ENCODE data around the gene PPP6R1. TPM values are rescaled to one million over a fixed set of nuclear protein-coding genes. Genes with fewer than 3 reads are reported as not detected.
A peak's percentile ranks its signal among the peaks of the same experiment; 100 is the strongest.

PPP6R1 gene
- total RNA-seq, 1 donor from 2014 or later = 63.0 TPM

- peaks cover 18% of the 10 kb centered on the region for H3K4me1 Mint-ChIP-seq (ENCODE audit: unreplicated experiment)
- no peaks in the 10 kb centered on the region for H3K27me3 Mint-ChIP-seq (ENCODE audit: unreplicated experiment)
- H3K9me3 Mint-ChIP-seq (ENCODE audit: unreplicated experiment) = peaks cover 8% of the 10 kb centered on the region
- H3K4me3 Mint-ChIP-seq (ENCODE audit: unreplicated experiment) = no peak overlapping the region
- DNase-seq (ENCODE audit: extremely low spot score, unreplicated experiment) = no peak
- no peak overlapping the region for H3K27ac Mint-ChIP-seq (ENCODE audit: unreplicated experiment)
- TF ChIP-seq CTCF (IDR thresholded peaks at IDR 0.05) = no peak
- H3K36me3 Mint-ChIP-seq (ENCODE audit: unreplicated experiment) = no peaks in the 10 kb centered on the region
These were observed 38.3 kb downstream of the PPP6R1 start for GRCh38 chr19:55220525-55220924.

- Mint-ChIP-seq H3K4me1 (ENCODE audit: unreplicated experiment) (peaks cover 19% of the 10 kb centered on the region), H3K27me3 (ENCODE audit: unreplicated experiment) (no peaks in the 10 kb centered on the region), H3K9me3 (ENCODE audit: unreplicated experiment) (peaks cover 14% of the 10 kb centered on the region), H3K4me3 (ENCODE audit: unreplicated experiment) (peak overlapping the region; percentile 87), H3K27ac (ENCODE audit: unreplicated experiment) (peak overlapping the region; percentile 94), H3K36me3 (ENCODE audit: unreplicated experiment) (no peaks in the 10 kb centered on the region)
- no peak for TF ChIP-seq CTCF (IDR thresholded peaks at IDR 0.05)
- DNase-seq (ENCODE audit: extremely low spot score, unreplicated experiment) = peak; percentile 93
These were observed 42.2 kb downstream of the PPP6R1 start for GRCh38 chr19:55216461-55217198.

GRCh38 chr19:55213547-55213946 is 45.3 kb downstream of the PPP6R1 start:
- H3K27me3 Mint-ChIP-seq (ENCODE audit: unreplicated experiment) = no peaks in the 10 kb centered on the region
- DNase-seq (ENCODE audit: extremely low spot score, unreplicated experiment) = no peak
- H3K27ac Mint-ChIP-seq (ENCODE audit: unreplicated experiment) = no peak overlapping the region
- peaks cover 6% of the 10 kb centered on the region for H3K9me3 Mint-ChIP-seq (ENCODE audit: unreplicated experiment)
- H3K4me3 Mint-ChIP-seq (ENCODE audit: unreplicated experiment) = no peak overlapping the region
- H3K4me1 Mint-ChIP-seq (ENCODE audit: unreplicated experiment) = peaks cover 35% of the 10 kb centered on the region
- H3K36me3 Mint-ChIP-seq (ENCODE audit: unreplicated experiment) = no peaks in the 10 kb centered on the region
- TF ChIP-seq CTCF (IDR thresholded peaks at IDR 0.05) = no peak

- peaks cover 33% of the 10 kb centered on the region for H3K4me1 Mint-ChIP-seq (ENCODE audit: unreplicated experiment)
- H3K9me3 Mint-ChIP-seq (ENCODE audit: unreplicated experiment) = peaks cover 6% of the 10 kb centered on the region
- no peak for DNase-seq (ENCODE audit: extremely low spot score, unreplicated experiment)
- no peaks in the 10 kb centered on the region for H3K27me3 Mint-ChIP-seq (ENCODE audit: unreplicated experiment)
- TF ChIP-seq CTCF (IDR thresholded peaks at IDR 0.05) = peak; percentile 18
- no peak overlapping the region for H3K27ac Mint-ChIP-seq (ENCODE audit: unreplicated experiment)
- no peak overlapping the region for H3K4me3 Mint-ChIP-seq (ENCODE audit: unreplicated experiment)
- no peaks in the 10 kb centered on the region for H3K36me3 Mint-ChIP-seq (ENCODE audit: unreplicated experiment)
These were observed 46.4 kb downstream of the PPP6R1 start for GRCh38 chr19:55212447-55212846.

GRCh38 chr19:55209693-55210472 is 48.9 kb downstream of the PPP6R1 start:
- peak overlapping the region; percentile 42 for H3K27ac Mint-ChIP-seq (ENCODE audit: unreplicated experiment)
- no peak for TF ChIP-seq CTCF (IDR thresholded peaks at IDR 0.05)
- peaks cover 5% of the 10 kb centered on the region for H3K27me3 Mint-ChIP-seq (ENCODE audit: unreplicated experiment)

More at GRCh38 chr19:55209693-55210472, 48.9 kb downstream of the PPP6R1 start:
- DNase-seq (ENCODE audit: extremely low spot score, unreplicated experiment) = no peak
- H3K9me3 Mint-ChIP-seq (ENCODE audit: unreplicated experiment) = peaks cover 6% of the 10 kb centered on the region
- peaks cover 26% of the 10 kb centered on the region for H3K4me1 Mint-ChIP-seq (ENCODE audit: unreplicated experiment)
- H3K4me3 Mint-ChIP-seq (ENCODE audit: unreplicated experiment) = no peak overlapping the region
- no peaks in the 10 kb centered on the region for H3K36me3 Mint-ChIP-seq (ENCODE audit: unreplicated experiment)
